Raji (cell line): Measurements from ENCODE around the gene OBSCN.

Source experiments
- POLR2A ChIP-seq: IDR thresholded peaks from 2 replicates; pipeline ENCODE4 v1.6.1; 2011; ENCODE audit warnings: low read depth, low read length, control low read depth; ENCODE audit not compliant: insufficient read depth

The OBSCN gene

GRCh38 chr1:228303596-228303995 is 95.8 kb downstream of the OBSCN start:
- no peak for TF ChIP-seq POLR2A

GRCh38 chr1:228304225-228304624 is 96.4 kb downstream of the OBSCN start:
- no peak for TF ChIP-seq POLR2A

GRCh38 chr1:228304766-228305395 is 97.0 kb downstream of the OBSCN start:
- TF ChIP-seq POLR2A = no peak

- no peak for TF ChIP-seq POLR2A
Measured at GRCh38 chr1:228305721-228306152, 97.9 kb downstream of the OBSCN start.

- no peak for TF ChIP-seq POLR2A
Measured at GRCh38 chr1:228306275-228307217, 98.7 kb downstream of the OBSCN start.

- no peak for TF ChIP-seq POLR2A
Measured at GRCh38 chr1:228307218-228308023, 99.6 kb downstream of the OBSCN start.

GRCh38 chr1:228308085-228308601 is 100.3 kb downstream of the OBSCN start:
- no peak for TF ChIP-seq POLR2A

GRCh38 chr1:228308628-228309325 is 100.9 kb downstream of the OBSCN start:
- TF ChIP-seq POLR2A = no peak

GRCh38 chr1:228309326-228310067 is 101.7 kb downstream of the OBSCN start:
- no peak for TF ChIP-seq POLR2A

- no peak for TF ChIP-seq POLR2A
Measured at GRCh38 chr1:228310162-228310792, 102.4 kb downstream of the OBSCN start.

GRCh38 chr1:228311091-228311490 is 103.2 kb downstream of the OBSCN start:
- no peak for TF ChIP-seq POLR2A

- TF ChIP-seq POLR2A = no peak
Measured at GRCh38 chr1:228312136-228312764, 104.4 kb downstream of the OBSCN start.
